Trophoblast cell (in vitro differentiated cells and primary cell): Measurements from ENCODE around the gene MKX.

Source experiments
- DNase-seq, 2 donors: peaks; one replicate each; pipeline ENCODE4 v3.0.0-alpha.2; 2016
- H2AFZ ChIP-seq: 2 replicates; pipeline ENCODE4 v1.6.1; 2013; ENCODE audit warnings: low read length, moderate library complexity, mild to moderate bottlenecking; ENCODE audit not compliant: insufficient read depth, poor library complexity
- H2AK5ac ChIP-seq: 2 replicates; pipeline ENCODE4 v1.6.1; 2013; ENCODE audit warnings: mild to moderate bottlenecking, low read length
- H2BK120ac ChIP-seq: 2 replicates; pipeline ENCODE4 v1.6.1; 2013; ENCODE audit warnings: low read length, mild to moderate bottlenecking, moderate library complexity; ENCODE audit not compliant: insufficient read depth, poor library complexity
- H2BK12ac ChIP-seq: 2 replicates; pipeline ENCODE4 v1.6.1; 2013; ENCODE audit warnings: mild to moderate bottlenecking, low read length, moderate library complexity
- H2BK5ac ChIP-seq: 2 replicates; pipeline ENCODE4 v1.6.1; 2013; ENCODE audit warnings: low read length, low read depth, moderate library complexity, mild to moderate bottlenecking; ENCODE audit not compliant: poor library complexity
- H3K14ac ChIP-seq: 2 replicates; pipeline ENCODE4 v1.6.1; 2013; ENCODE audit warnings: mild to moderate bottlenecking, low read length
- H3K18ac ChIP-seq: 2 replicates; pipeline ENCODE4 v1.6.1; 2013; ENCODE audit warnings: mild to moderate bottlenecking, low read length
- H3K23ac ChIP-seq: 2 replicates; pipeline ENCODE4 v1.6.1; 2013; ENCODE audit warnings: low read length
- H3K27ac ChIP-seq: 2 replicates; pipeline ENCODE4 v1.5.1; 2013; ENCODE audit warnings: low read depth, mild to moderate bottlenecking, inconsistent platforms, low read length, moderate library complexity
- H3K27me3 ChIP-seq: 2 replicates; pipeline ENCODE4 v1.6.1; 2013; ENCODE audit warnings: inconsistent platforms, mild to moderate bottlenecking, low read length, moderate library complexity; ENCODE audit not compliant: insufficient read depth
- H3K36me3 ChIP-seq, 2 experiments: 1 replicate in 1 of 2; 2 replicates in 1 of 2; pipeline ENCODE4 v1.6.1; 2013; ENCODE audit warnings: low read length in 2 of 2, mild to moderate bottlenecking in 2 of 2, moderate library complexity in 1 of 2; ENCODE audit not compliant: insufficient read depth in 2 of 2, control insufficient read depth in 1 of 2
- H3K4ac ChIP-seq: 2 replicates; pipeline ENCODE4 v1.6.1; 2013; ENCODE audit warnings: low read depth, mild to moderate bottlenecking, low read length, moderate library complexity
- H3K4me1 ChIP-seq, 2 experiments: 1 replicate in 1 of 2; 2 replicates in 1 of 2; pipeline ENCODE4 v1.6.1; 2013; ENCODE audit warnings: low read length in 2 of 2, mild to moderate bottlenecking in 2 of 2, moderate library complexity in 1 of 2; ENCODE audit not compliant: insufficient read depth in 2 of 2, control insufficient read depth in 1 of 2
- H3K4me2 ChIP-seq: 2 replicates; pipeline ENCODE4 v1.6.1; 2013; ENCODE audit warnings: inconsistent platforms, mild to moderate bottlenecking, low read length, moderate library complexity
- H3K4me3 ChIP-seq: 2 replicates; pipeline ENCODE4 v1.5.1; 2013; ENCODE audit warnings: mild to moderate bottlenecking, low read depth, low read length, inconsistent platforms
- H3K79me1 ChIP-seq: one replicate; pipeline ENCODE4 v1.6.1; 2013; ENCODE audit warnings: low read length
- H3K79me2 ChIP-seq: 2 replicates; pipeline ENCODE4 v1.6.1; 2013; ENCODE audit warnings: low read length, mild to moderate bottlenecking; ENCODE audit not compliant: control insufficient read depth, insufficient read depth, poor library complexity
- H3K9ac ChIP-seq: 2 replicates; pipeline ENCODE4 v1.6.1; 2013; ENCODE audit warnings: mild to moderate bottlenecking, low read length
- H3K9me3 ChIP-seq: 2 replicates; pipeline ENCODE4 v1.6.1; 2013; ENCODE audit warnings: low read depth, mild to moderate bottlenecking, control low read depth, inconsistent platforms, low read length; ENCODE audit not compliant: insufficient read depth
- H4K12ac ChIP-seq: 2 replicates; pipeline ENCODE4 v1.6.1; 2013; ENCODE audit warnings: low read depth, mild to moderate bottlenecking, low read length, moderate library complexity
- H4K8ac ChIP-seq: 2 replicates; pipeline ENCODE4 v1.6.1; 2013; ENCODE audit warnings: low read depth, mild to moderate bottlenecking, low read length, moderate library complexity
- H4K91ac ChIP-seq: one replicate; pipeline ENCODE4 v1.6.1; 2013; ENCODE audit warnings: low read depth, mild to moderate bottlenecking, low read length, moderate library complexity
- WGBS: extraction: QIAGEN DNeasy Blood & Tissue Kit; methylation state at CpG from one replicate; pipeline ENCODE4 v1.1.7; 2013; ENCODE audit warnings: missing lambda C conversion rate; ENCODE audit not compliant: insufficient read length, insufficient coverage; ENCODE audit errors: extremely low coverage; 5-methylcytosine and 5-hydroxymethylcytosine counted together

Gene MKX

GRCh38 chr10:27660268-27660667 is 85.4 kb downstream of the MKX start:
- Histone ChIP-seq H3K18ac (no peak overlapping the region), H3K79me1 (no peaks in the 10 kb centered on the region), H3K4me2 (no peak overlapping the region), H2AK5ac (no peak overlapping the region), H2BK5ac (no peak overlapping the region), H3K27ac (no peak overlapping the region), H3K9ac (no peak overlapping the region), H3K9me3 (no peaks in the 10 kb centered on the region), H4K8ac (no peak overlapping the region), H3K79me2 (no peaks in the 10 kb centered on the region), H3K4ac (no peak overlapping the region), H2AFZ (no peak overlapping the region), H3K36me3 (no peaks in the 10 kb centered on the region), H3K14ac (no peak overlapping the region), H3K4me3 (no peak overlapping the region), H4K12ac (no peak overlapping the region), H4K91ac (no peak overlapping the region), H3K23ac (no peak overlapping the region), H3K4me1 (peaks cover 5 to 12% of the 10 kb centered on the region in 2 experiments), H3K27me3 (no peaks in the 10 kb centered on the region), H2BK12ac (no peak overlapping the region), H2BK120ac (no peak overlapping the region)
- no CpG with 5 or more reads among the region's 11 CpGs for WGBS
- no peak for DNase-seq

GRCh38 chr10:27659786-27660185 is 85.8 kb downstream of the MKX start:
- Histone ChIP-seq H4K91ac (no peak overlapping the region), H4K12ac (no peak overlapping the region), H3K4me2 (no peak overlapping the region), H2BK120ac (no peak overlapping the region), H3K23ac (no peak overlapping the region), H2BK5ac (no peak overlapping the region), H3K4me3 (no peak overlapping the region), H3K79me1 (no peaks in the 10 kb centered on the region), H3K4me1 (peaks cover 5 to 12% of the 10 kb centered on the region in 2 experiments), H2AK5ac (no peak overlapping the region), H2AFZ (no peak overlapping the region), H2BK12ac (no peak overlapping the region), H3K27me3 (no peaks in the 10 kb centered on the region), H3K14ac (no peak overlapping the region), H3K18ac (no peak overlapping the region), H3K9me3 (no peaks in the 10 kb centered on the region), H3K4ac (no peak overlapping the region), H3K79me2 (no peaks in the 10 kb centered on the region), H3K36me3 (no peaks in the 10 kb centered on the region), H4K8ac (no peak overlapping the region), H3K27ac (no peak overlapping the region), H3K9ac (no peak overlapping the region)
- DNase-seq: no peak
- WGBS: no CpG with 5 or more reads among the region's 6 CpGs

GRCh38 chr10:27658788-27659187 is 86.8 kb downstream of the MKX start:
- Histone ChIP-seq H3K9ac (no peak overlapping the region), H3K27me3 (no peaks in the 10 kb centered on the region), H3K23ac (no peak overlapping the region), H3K4me3 (no peak overlapping the region), H2BK5ac (no peak overlapping the region), H3K9me3 (no peaks in the 10 kb centered on the region), H2AFZ (no peak overlapping the region), H3K79me2 (no peaks in the 10 kb centered on the region), H3K27ac (no peak overlapping the region), H3K79me1 (no peaks in the 10 kb centered on the region), H4K91ac (no peak overlapping the region), H4K8ac (no peak overlapping the region), H3K18ac (no peak overlapping the region), H3K4ac (no peak overlapping the region), H2AK5ac (no peak overlapping the region), H4K12ac (no peak overlapping the region), H3K4me1 (peaks cover 5 to 12% of the 10 kb centered on the region in 2 experiments), H3K4me2 (no peak overlapping the region), H2BK12ac (no peak overlapping the region), H3K36me3 (no peaks in the 10 kb centered on the region), H2BK120ac (no peak overlapping the region), H3K14ac (no peak overlapping the region)
- no CpG with 5 or more reads among the region's 7 CpGs for WGBS
- DNase-seq: peak; percentile 44 to 72

- H3K23ac ChIP-seq: no peak overlapping the region
- no peak for DNase-seq
- H2BK120ac ChIP-seq: no peak overlapping the region
- H3K9ac ChIP-seq: no peak overlapping the region
- H2BK5ac ChIP-seq: no peak overlapping the region
- no peaks in the 10 kb centered on the region for H3K27me3 ChIP-seq
- no peaks in the 10 kb centered on the region for H3K79me2 ChIP-seq
- WGBS: no CpG with 5 or more reads among the region's 4 CpGs
- no peak overlapping the region for H4K91ac ChIP-seq
- no peak overlapping the region for H3K4me2 ChIP-seq
- no peak overlapping the region for H3K4me3 ChIP-seq
- no peak overlapping the region for H2BK12ac ChIP-seq
- no peak overlapping the region for H2AK5ac ChIP-seq
- no peaks in the 10 kb centered on the region for H3K9me3 ChIP-seq
- H3K36me3 ChIP-seq: no peaks in the 10 kb centered on the region
- H3K27ac ChIP-seq: no peak overlapping the region
- H3K14ac ChIP-seq: no peak overlapping the region
- H4K8ac ChIP-seq: no peak overlapping the region
- H2AFZ ChIP-seq: no peak overlapping the region
- no peak overlapping the region for H3K18ac ChIP-seq
- peaks cover 5% of the 10 kb centered on the region in 2 experiments for H3K4me1 ChIP-seq
- H3K79me1 ChIP-seq: no peaks in the 10 kb centered on the region
- H3K4ac ChIP-seq: no peak overlapping the region
- H4K12ac ChIP-seq: no peak overlapping the region
Observed at GRCh38 chr10:27655296-27655695, 90.3 kb downstream of the MKX start.
